Heart left ventricle (tissue), 13 donors: Measurements from ENCODE around the gene NAT10.

Experiments used
- CTCF ChIP-seq, 12 donors: fragments of 200-600 bp; sonication (generic) in 4 of 12; IDR thresholded peaks; one replicate each; pipeline versions ENCODE4 v1.5.0 to v1.8.0; 2018 to 2022; ENCODE audit warnings: antibody characterized with exemption in 12 of 12, mild to moderate bottlenecking in 5 of 12
- POLR2A ChIP-seq, 2 donors: fragments of 450-650 bp; IDR thresholded peaks; one replicate each; pipeline ENCODE4 v1.6.1; 2017; ENCODE audit warnings: antibody characterized with exemption in 2 of 2, mild to moderate bottlenecking in 2 of 2, moderate library complexity in 2 of 2
- donor health status: ischemic (EF 13 %, LVEDD 7.1; RV severe dilation, severe dysfunction).
- donor health status: DM: no; HTN: yes; CAD: no.
- donor health status: DM: no; HTN: no; CAD: no.
- donor health status: ischemic (EF 25% LVEDD 6.9; RV normal size, moderate dysfunction).
- donor health status: ischemic (EF 25% LVEDD 5.7; RV mildly dilated, moderate dysfunction).
- donor health status: ischemic (EF 35%, LVEDD 5.7; RV mildly dilated, moderate dysfunction).
- donor health status: nonischemic (EF 11% LVEDD 7.7; RV severe dilation, severe dysfunction).
- donor health status: DM: yes; HTN: yes; CAD: no.
- donor health status: PGD.
- donor health status: ischemic (EF 29% LVEDD 5.4; RV normal size, mild dysfunction).
- donor health status: nonischemic (EF 23%, LVEDD 6.1; RV moderate dilation, normal function).

DNA sequence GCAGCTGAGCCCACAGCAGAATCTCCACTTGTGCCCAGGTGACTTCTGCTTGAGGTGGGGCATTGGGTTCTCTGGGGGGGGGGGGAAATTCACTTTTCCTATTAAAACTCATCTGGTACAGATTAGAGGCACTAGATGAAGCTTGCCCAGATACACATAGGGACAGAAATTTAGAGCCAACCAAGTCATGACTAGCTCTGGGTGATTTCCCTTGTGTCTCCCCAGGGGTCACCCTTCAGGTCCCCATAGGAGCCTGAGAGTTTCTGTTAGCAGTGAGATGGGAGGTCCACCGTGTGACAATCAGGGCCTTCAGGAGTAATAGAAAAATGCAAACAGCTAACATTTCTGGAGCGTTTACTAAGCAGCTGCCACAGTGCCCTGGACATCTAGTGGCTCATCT is 77.0 kb downstream of the NAT10 start:
- TF ChIP-seq CTCF (IDR thresholded peaks at IDR 0.05) (no peak), POLR2A (IDR thresholded peaks at IDR 0.05) (no peak)
